NCI-H2107 treated with DMSO at 0.1 percent for 48 hours (cell line): ENCODE measurements around the gene C11orf16.
"Not testable (repeated sequence)": the region's sequence is repeated elsewhere in the genome, so short reads cannot be mapped to it uniquely, and the experiment has no call there.

Experiments
- DNase-seq: peaks from one replicate; lab custom pipeline; 2025; ENCODE audit not compliant: unreplicated experiment; lab: John Stamatoyannopoulos, UW

The C11orf16 gene, protein sequence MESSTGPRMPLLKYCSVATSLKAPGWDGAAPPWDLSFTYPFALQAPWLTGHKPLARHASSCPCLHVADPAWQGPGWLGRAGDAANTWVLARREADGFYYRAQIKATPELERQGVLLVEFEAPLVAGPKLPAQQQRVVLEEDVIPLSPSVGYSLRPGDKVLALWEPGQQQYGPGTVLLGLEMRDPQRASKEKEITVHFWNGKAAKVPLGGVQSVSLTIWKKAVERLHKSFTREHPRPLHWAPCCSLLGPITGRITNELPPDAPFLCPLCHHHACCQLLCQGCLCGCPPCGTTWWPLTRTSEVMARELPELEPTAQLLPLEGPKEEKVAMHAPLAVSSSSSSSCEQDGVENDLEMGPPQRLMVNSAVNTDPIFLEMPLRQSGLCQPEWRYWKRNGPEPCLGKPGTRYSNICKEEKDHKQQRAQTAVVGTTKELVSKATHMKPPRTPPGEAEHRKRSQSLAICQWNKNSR

GRCh38 chr11:8932564-8933180, at the start of gene C11orf16:
C11orf16 (minus strand) TSS chr11:8932947; CDS start chr11:8932308, 639 bp downstream.
- peak; percentile 68 for DNase-seq

DNA sequence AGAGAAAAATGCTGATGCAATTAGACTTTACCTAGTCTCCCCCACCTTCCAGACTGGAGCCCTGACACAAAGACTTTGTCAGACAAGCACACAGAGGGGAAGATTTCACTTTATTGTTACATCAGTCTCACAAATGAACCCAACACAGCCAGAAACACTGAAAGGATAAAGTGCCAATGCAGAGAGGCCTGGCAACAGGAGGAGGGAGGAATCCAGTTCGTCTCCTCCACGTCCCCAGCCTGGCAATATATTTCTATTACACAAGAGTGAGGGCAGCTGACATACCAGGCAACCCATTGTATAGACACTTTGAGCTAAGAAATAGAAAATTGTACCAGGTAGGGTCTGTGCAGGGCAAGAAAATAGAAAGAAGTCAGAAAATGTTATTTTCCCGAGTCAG, 47.7 kb upstream of the C11orf16 start:
- DNase-seq = no peak

GRCh38 chr11:8979365-8979764, 46.6 kb upstream of the C11orf16 start:
- not testable (repeated sequence) for DNase-seq

DNA sequence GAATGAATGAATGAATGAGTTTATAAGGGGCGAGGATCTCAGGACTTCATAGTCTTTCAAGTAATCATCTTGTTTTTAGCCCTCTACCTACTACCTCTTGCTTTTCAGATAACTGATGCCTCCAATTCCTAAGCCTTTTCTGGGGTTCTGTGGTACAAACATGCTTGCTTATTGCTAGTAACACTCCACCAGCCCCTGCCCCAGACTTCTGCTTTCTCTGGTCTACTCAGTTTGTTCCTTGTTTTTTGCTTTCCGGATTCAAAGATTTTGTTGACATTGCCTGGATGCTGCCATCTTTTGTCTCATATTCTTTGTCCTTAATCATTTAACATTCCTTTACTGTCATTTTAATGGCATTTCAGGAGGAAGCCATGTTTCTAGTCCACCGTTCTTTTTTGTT, 40.4 kb upstream of the C11orf16 start:
- DNase-seq = no peak

DNA sequence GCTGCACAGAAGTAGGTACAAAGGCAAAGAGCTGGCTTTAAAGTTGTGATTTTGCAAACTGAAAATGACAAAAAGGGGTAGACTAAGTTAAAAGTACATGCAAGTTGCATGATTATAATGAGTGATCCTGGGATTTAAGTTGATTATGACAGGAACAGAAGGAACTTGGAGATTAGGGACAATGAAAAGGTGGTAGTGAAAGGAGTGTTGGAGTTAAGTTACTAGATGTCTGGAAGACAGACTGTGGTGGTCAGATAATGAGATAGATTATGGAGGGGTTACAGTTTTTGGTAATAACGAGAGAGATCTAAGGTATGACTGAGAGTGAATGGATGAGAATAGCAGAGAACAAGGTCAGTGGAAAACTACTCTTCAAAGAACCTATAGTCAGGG, 39.2 kb upstream of the C11orf16 start:
- DNase-seq = no peak

- no peak for DNase-seq
Measured at GRCh38 chr11:8971196-8971923, 38.6 kb upstream of the C11orf16 start.

DNA sequence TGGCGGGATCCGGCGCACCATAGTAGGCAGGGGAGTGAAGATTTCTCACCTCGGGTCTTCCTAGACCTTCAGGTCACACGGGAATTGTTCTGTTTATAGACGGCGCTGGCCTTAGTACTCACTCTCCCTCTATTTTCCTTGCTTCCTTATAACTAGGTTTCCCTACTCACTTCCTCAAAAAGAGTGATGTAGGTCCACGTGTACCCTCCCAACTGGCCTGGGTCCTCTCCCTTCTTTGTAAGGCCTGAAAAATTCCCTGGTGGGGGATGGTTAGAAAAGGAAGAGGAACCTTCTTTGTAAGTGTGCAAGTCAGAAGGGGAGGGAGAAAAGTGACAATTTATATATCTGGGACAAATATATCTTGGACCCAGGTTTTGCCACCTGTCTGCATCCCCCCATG, 34.4 kb upstream of the C11orf16 start:
- DNase-seq = no peak

GRCh38 chr11:8964324-8965320, 31.9 kb upstream of the C11orf16 start, which contains the start of gene TMEM9B:
TMEM9B (minus strand) TSS chr11:8964442; CDS start chr11:8964313, 129 bp downstream.
- DNase-seq = peak; percentile 56

DNA sequence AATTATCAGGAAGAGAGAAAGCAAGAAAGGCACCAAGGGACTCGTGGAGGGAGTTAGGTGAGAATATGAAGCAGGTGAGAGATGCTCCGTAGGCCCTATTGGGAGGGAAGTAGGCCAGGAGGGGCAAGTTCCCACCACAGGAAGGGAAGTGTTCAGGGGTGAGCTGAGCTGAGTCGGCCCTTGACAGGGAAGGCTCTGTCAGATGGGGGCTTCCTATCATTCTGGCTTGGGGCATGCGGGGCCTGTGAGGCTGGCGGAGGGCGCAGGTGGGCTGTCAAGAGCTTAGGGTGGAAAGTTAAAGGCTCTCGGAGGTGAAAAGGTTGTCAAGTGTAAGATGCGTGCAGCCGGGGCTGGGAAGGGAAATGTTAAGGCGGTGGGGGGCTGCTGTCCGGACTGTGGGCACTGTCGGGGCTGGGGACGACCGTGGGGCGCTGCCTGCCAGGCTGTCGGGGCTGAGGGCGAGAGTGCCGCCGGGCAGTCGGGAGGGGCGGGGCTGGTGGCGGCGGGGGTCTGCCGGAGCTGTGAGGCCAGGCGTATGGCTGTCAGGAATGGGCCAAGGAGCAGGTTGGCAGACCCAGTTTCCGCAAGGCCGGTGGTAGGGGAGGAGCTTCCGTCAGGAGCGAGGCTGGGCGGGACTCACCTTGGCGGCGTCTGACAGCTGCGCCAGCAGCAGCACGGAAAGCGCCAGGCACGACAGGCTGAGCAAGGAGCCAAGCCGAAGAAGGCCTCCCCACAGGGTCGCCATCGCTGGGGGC, 31.0 kb upstream of the C11orf16 start:
- DNase-seq = peak; percentile 63

DNA sequence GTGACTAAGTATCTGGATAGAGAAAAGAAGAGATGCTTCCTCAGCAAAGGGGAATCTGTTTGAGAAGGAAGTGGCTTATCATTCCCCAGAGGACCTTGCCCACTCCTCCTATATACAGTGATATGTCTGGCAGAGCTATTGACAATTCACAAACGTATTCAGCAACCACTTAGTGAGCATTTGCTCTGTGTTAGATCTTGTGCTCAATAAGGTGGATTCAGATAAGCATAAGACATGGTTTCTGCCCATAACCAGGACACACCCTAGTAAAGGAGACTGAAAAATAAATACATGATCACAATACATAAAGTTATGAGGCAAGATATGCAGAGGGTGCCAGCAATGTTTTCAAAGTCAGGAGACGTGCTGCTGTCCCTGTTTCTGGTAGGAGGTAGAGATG, 30.1 kb upstream of the C11orf16 start:
- DNase-seq = no peak

DNA sequence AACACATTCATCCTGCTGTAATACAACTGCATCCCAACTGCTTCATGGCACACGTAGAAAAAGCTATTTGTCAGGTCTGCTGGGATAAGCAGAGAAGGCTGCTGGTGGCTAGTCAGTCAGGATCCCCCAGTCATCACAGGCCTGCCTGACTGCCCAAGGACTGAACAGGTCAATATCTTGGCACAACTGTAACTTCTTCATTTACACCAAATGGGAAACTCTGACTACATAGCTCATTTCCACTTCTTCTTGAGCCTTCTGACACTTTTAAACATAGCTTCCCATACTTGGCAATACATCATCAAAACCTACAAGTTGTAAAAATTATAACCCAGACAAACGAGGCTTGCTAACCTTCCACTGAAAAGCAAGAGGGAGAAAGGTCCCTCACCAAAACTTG, 28.7 kb upstream of the C11orf16 start:
- DNase-seq = no peak

GRCh38 chr11:8959546-8960166, 26.9 kb upstream of the C11orf16 start:
- peak; percentile 28 for DNase-seq

GRCh38 chr11:8956860-8957259, 24.1 kb upstream of the C11orf16 start:
- DNase-seq = no peak

DNA sequence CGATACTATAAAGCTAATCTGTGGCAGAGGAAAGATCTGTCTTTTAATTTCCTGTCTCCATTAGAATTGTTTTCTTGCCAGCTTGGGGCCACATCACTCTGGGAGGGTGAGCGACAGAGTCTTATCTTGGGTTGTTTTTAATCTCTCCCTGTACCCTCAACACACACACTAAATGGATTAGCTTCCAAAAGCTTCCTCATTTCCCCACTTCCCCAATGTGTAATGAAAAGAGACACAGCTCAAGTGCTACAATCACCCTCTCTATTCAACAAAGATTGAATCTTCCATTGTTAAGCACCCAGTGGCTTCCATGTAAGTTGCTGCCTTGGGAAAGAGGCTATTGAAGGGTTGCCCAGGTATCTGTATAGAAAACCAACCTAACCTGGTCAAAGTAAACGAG, 16.1 kb upstream of the C11orf16 start:
- no peak for DNase-seq

GRCh38 chr11:8947230-8947943, 14.6 kb upstream of the C11orf16 start:
- DNase-seq = no peak

GRCh38 chr11:8942518-8943066, 9.8 kb upstream of the C11orf16 start, which contains the start of gene ASCL3:
ASCL3 (minus strand) TSS chr11:8943016; CDS start chr11:8938161, 4,855 bp downstream.
- DNase-seq = no peak

GRCh38 chr11:8941341-8942103, 8.8 kb upstream of the C11orf16 start:
- DNase-seq = no peak
